A549 (cell line): ENCODE measurements around the gene DAZAP1. TPM values are rescaled to one million over a fixed set of nuclear protein-coding genes. Genes with fewer than 3 reads are reported as not detected.

ENCODE experiments used
- ATAC-seq, 2 experiments: fragments of 200-7000 bp in 1 of 2; fragments of >200 bp in 1 of 2; cut with Nextera tagmentation in 1 of 2; cut with Tn5 transposase in 1 of 2; 3 replicates each; pipeline versions ENCODE4 v1.8.0 to v1.9.1; 2018 to 2020; ENCODE audit warnings: mild to moderate bottlenecking in 1 of 2, moderate library complexity in 1 of 2
- CTCF ChIA-PET: fragments of 300-600 bp; sonication (Branson Sonifier 250); formaldehyde crosslinking; extraction: SDS; loops from one replicate; lab custom pipeline; 2021; ENCODE audit warnings: antibody characterized with exemption, inconsistent platforms; lab: Yijun Ruan, JAX
- POLR2A ChIA-PET: fragments of 350-600 bp; formaldehyde crosslinking; extraction: SDS; loops from one replicate; lab custom pipeline; 2021; ENCODE audit warnings: antibody characterized with exemption, inconsistent platforms; lab: Yijun Ruan, JAX
- DNase-seq, 2 experiments: peaks; one replicate each; pipeline versions ENCODE4 v3.0.0 to v3.0.0-alpha.2; 2011 to 2016; ENCODE audit warnings: low read depth in 1 of 2, low spot score in 1 of 2
- FAIRE-seq: peaks from 2 replicates; lab custom pipeline; 2011; peaks lifted over from hg19 to GRCh38; lab: Jason Lieb, UNC
- H3K27ac ChIP-seq, 2 experiments: fragments of >200 bp; sonication (Bioruptor Twin); formaldehyde crosslinking; 3 replicates each; pipeline ENCODE4 v1.5.1; 2016 to 2017
- H3K4me1 ChIP-seq: fragments of >200 bp; sonication (Bioruptor Twin); formaldehyde crosslinking; 3 replicates; pipeline ENCODE4 v1.6.1; 2016
- H3K4me2 ChIP-seq: fragments of >200 bp; sonication (Bioruptor Twin); formaldehyde crosslinking; 3 replicates; pipeline ENCODE4 v1.6.1; 2016
- H3K4me3 ChIP-seq: fragments of >200 bp; sonication (Bioruptor Twin); formaldehyde crosslinking; 3 replicates; pipeline ENCODE4 v1.5.1; 2016
- H3K9me3 ChIP-seq: fragments of >200 bp; sonication (Bioruptor Twin); formaldehyde crosslinking; 3 replicates; pipeline ENCODE4 v1.6.1; 2016
- BHLHE40 ChIP-seq: IDR thresholded peaks from 2 replicates; pipeline ENCODE4 v1.6.1; 2012; ENCODE audit warnings: low read depth, low read length, inconsistent platforms
- CBX2 ChIP-seq: fragments of 200-600 bp; sonication (generic); IDR thresholded peaks from 2 replicates; pipeline ENCODE4 v1.6.1; 2016; ENCODE audit warnings: low read depth, mild to moderate bottlenecking, borderline replicate concordance
- CHD2 ChIP-seq: fragments of 150-350 bp; IDR thresholded peaks from 2 replicates; pipeline ENCODE4 v1.6.1; 2014; ENCODE audit warnings: low read length; ENCODE audit not compliant: partially characterized antibody
- CHD4 ChIP-seq: fragments of 200-600 bp; sonication (generic); IDR thresholded peaks from 2 replicates; pipeline ENCODE4 v1.6.1; 2016; ENCODE audit warnings: antibody characterized with exemption, mild to moderate bottlenecking, borderline replicate concordance
- EHF ChIP-seq: fragments of 250-450 bp; sonication (Bioruptor Pico); IDR thresholded peaks from 2 replicates; pipeline ENCODE4 v1.5.0; 2020; ENCODE audit warnings: mild to moderate bottlenecking
- EHMT2 ChIP-seq: fragments of 200-600 bp; sonication (generic); IDR thresholded peaks from 2 replicates; pipeline ENCODE4 v1.6.1; 2016; ENCODE audit warnings: antibody characterized with exemption, low read depth, mild to moderate bottlenecking, moderate library complexity
- EP300 ChIP-seq, 2 experiments: fragments of >200 bp; sonication (Bioruptor Twin); formaldehyde crosslinking; IDR thresholded peaks; 2 replicates in 1 of 2; 3 replicates in 1 of 2; pipeline ENCODE4 v1.6.1; 2016 to 2017
- ESRRA ChIP-seq: fragments of 150-350 bp; IDR thresholded peaks from 2 replicates; pipeline ENCODE4 v1.6.1; 2014; ENCODE audit warnings: mild to moderate bottlenecking, low read length, borderline replicate concordance
- FOSB ChIP-seq: fragments of 250-450 bp; sonication (Bioruptor Pico); IDR thresholded peaks from 2 replicates; pipeline ENCODE4 v1.5.0; 2020; ENCODE audit warnings: mild to moderate bottlenecking, moderate library complexity
- GATA3 ChIP-seq: IDR thresholded peaks from 2 replicates; pipeline ENCODE4 v1.6.1; 2012; ENCODE audit warnings: borderline replicate concordance
- HEYL ChIP-seq: fragments of 250-450 bp; sonication (Bioruptor Pico); IDR thresholded peaks from 2 replicates; pipeline ENCODE4 v1.8.0; 2021; ENCODE audit warnings: mild to moderate bottlenecking, moderate library complexity
- JUNB ChIP-seq: fragments of >200 bp; sonication (Bioruptor Twin); formaldehyde crosslinking; IDR thresholded peaks from 2 replicates; pipeline ENCODE4 v1.6.1; 2016
- MAZ ChIP-seq: fragments of 150-350 bp; IDR thresholded peaks from 2 replicates; pipeline ENCODE4 v1.6.1; 2014; ENCODE audit warnings: antibody characterized with exemption, low read depth, low read length, borderline replicate concordance
- MYC ChIP-seq: IDR thresholded peaks from 2 replicates; pipeline ENCODE4 v1.6.1; 2012; ENCODE audit warnings: mild to moderate bottlenecking, inconsistent platforms, low read length, improper control_type of control experiment, borderline replicate concordance
- NPAS2 ChIP-seq: fragments of 250-450 bp; sonication (Bioruptor Pico); IDR thresholded peaks from 2 replicates; pipeline ENCODE4 v1.8.0; 2022; ENCODE audit warnings: mild to moderate bottlenecking, moderate library complexity, borderline replicate concordance
- NR3C1 ChIP-seq: fragments of >200 bp; sonication (Bioruptor Twin); formaldehyde crosslinking; IDR thresholded peaks from 3 replicates; pipeline ENCODE4 v1.6.1; 2017
- PHF8 ChIP-seq: fragments of 200-600 bp; sonication (generic); IDR thresholded peaks from 2 replicates; pipeline ENCODE4 v1.6.1; 2016; ENCODE audit warnings: low read depth, mild to moderate bottlenecking, antibody characterized with exemption, moderate library complexity, borderline replicate concordance
- RAD21 ChIP-seq, 2 experiments: fragments of >200 bp in 1 of 2; sonication (Bioruptor Twin) in 1 of 2; formaldehyde crosslinking in 1 of 2; IDR thresholded peaks in 1 of 2; conservative IDR thresholded peaks in 1 of 2; 2 replicates in 1 of 2; 3 replicates in 1 of 2; pipeline ENCODE4 v1.6.1; 2012 to 2018; ENCODE audit warnings: inconsistent platforms in 1 of 2
- RARB ChIP-seq: fragments of 250-450 bp; sonication (Bioruptor Pico); IDR thresholded peaks from 2 replicates; pipeline ENCODE4 v1.8.0; 2021; ENCODE audit warnings: mild to moderate bottlenecking, moderate library complexity
- RCOR1 ChIP-seq: fragments of 150-350 bp; IDR thresholded peaks from 2 replicates; pipeline ENCODE4 v1.6.1; 2014; ENCODE audit warnings: antibody characterized with exemption, low read length, low read depth
- RFX5 ChIP-seq: fragments of 450-650 bp; IDR thresholded peaks from 2 replicates; pipeline ENCODE4 v1.7.1; 2014; ENCODE audit warnings: antibody characterized with exemption, mild to moderate bottlenecking, moderate library complexity
- SMC3 ChIP-seq: fragments of >200 bp; sonication (Bioruptor Twin); formaldehyde crosslinking; IDR thresholded peaks from 3 replicates; pipeline ENCODE4 v1.6.1; 2018; ENCODE audit warnings: inconsistent platforms
- ZFP36 ChIP-seq: fragments of 450-650 bp; IDR thresholded peaks from 2 replicates; pipeline ENCODE4 v1.6.1; 2014; ENCODE audit warnings: borderline replicate concordance; ENCODE audit not compliant: partially characterized antibody
- ZNF302 ChIP-seq: fragments of 250-450 bp; sonication (Bioruptor Pico); IDR thresholded peaks from 2 replicates; pipeline ENCODE4 v1.9.0; 2021; ENCODE audit warnings: inconsistent platforms, mild to moderate bottlenecking, moderate library complexity
- WGBS: methylation state at CpG from one replicate; pipeline ENCODE4 v1.1.6; 2017; ENCODE audit errors: missing lambda C conversion rate; 5-methylcytosine and 5-hydroxymethylcytosine counted together
- polyA plus RNA-seq, 4 experiments: library from polyadenylated mRNA; depleted of rRNA in 3 of 4; stranded (reverse); fragments of >200 nt; fragmentation: RNase III in 1 of 4; extraction: RNeasy Plus Mini Kit Qiagen cat#74134 plus additional on column Dnase treatment in 1 of 4; gene quantifications; 2 replicates in 3 of 4; 3 replicates in 1 of 4; pipeline ENCODE4 v1.2.3, GENCODE V29; 2011 to 2017
- TF ChIP-seq, protein P1 (sequence below): fragments of >200 bp; sonication (Bioruptor Twin); formaldehyde crosslinking; IDR thresholded peaks from 3 replicates; pipeline ENCODE4 v1.5.1; 2016
- TF ChIP-seq, protein P2 (sequence below): fragments of 150-350 bp; IDR thresholded peaks from 2 replicates; pipeline ENCODE4 v1.6.1; 2014; ENCODE audit warnings: low read depth, mild to moderate bottlenecking, low read length
- TF ChIP-seq, protein P3 (sequence below): IDR thresholded peaks from 2 replicates; pipeline ENCODE4 v1.6.1; 2012

The DAZAP1 gene
- polyA plus RNA-seq, 2 of the 4 experiments (the other 2 are of a cell fraction): 58.9 to 86.3 TPM

DNA sequence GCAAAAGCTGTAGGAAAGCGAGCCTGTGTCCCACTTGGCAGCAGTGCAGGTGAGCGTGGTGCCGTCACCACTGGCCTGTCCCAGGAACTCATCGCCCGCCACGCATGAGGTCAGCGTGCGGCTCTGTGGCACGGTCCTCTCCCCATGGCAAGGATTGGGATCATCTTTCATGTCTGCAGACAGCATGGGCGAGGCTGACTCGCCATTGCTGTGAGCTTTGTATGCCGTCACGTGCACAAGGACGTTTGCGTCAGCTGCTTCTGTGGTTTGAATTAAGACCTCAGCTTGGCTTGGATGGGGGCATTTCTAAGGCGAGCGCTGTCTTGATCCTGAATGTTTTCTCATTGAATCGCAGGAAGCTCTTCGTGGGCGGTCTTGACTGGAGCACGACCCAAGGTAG is 9.8 kb downstream of the DAZAP1 start:
- ATAC-seq (no peak), DNase-seq (no peak)
- Histone ChIP-seq H3K9me3 (no peaks in the 10 kb centered on the region), H3K4me2 (no peak overlapping the region), H3K4me3 (no peak overlapping the region)
- POLR2A ChIA-PET: no interaction called here
- CTCF ChIA-PET: interaction anchor here (1.2 kb wide), 2 partner anchors 18 to 27 kb away, joined by 3 to 4 read pairs; no protein-coding TSS in a partner anchor
- 91% methylated on average over 10 of the region's 21 CpGs for WGBS
- TF ChIP-seq BHLHE40 (no peak), PHF8 (no peak), CHD4 (no peak), RARB (CRISPR knock-in tag) (no peak), ESRRA (no peak), NR3C1 (no peak), NPAS2 (CRISPR knock-in tag) (no peak), SMC3 (no peak), MYC (no peak), RAD21 (conservative IDR thresholded peaks at IDR 0.05 in 1 of 2, IDR thresholded peaks at IDR 0.05 in 1 of 2) (no peak), ZFP36 (no peak)
- TF ChIP-seq, protein P1, sequence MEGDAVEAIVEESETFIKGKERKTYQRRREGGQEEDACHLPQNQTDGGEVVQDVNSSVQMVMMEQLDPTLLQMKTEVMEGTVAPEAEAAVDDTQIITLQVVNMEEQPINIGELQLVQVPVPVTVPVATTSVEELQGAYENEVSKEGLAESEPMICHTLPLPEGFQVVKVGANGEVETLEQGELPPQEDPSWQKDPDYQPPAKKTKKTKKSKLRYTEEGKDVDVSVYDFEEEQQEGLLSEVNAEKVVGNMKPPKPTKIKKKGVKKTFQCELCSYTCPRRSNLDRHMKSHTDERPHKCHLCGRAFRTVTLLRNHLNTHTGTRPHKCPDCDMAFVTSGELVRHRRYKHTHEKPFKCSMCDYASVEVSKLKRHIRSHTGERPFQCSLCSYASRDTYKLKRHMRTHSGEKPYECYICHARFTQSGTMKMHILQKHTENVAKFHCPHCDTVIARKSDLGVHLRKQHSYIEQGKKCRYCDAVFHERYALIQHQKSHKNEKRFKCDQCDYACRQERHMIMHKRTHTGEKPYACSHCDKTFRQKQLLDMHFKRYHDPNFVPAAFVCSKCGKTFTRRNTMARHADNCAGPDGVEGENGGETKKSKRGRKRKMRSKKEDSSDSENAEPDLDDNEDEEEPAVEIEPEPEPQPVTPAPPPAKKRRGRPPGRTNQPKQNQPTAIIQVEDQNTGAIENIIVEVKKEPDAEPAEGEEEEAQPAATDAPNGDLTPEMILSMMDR: no peak
- TF ChIP-seq, protein P2, sequence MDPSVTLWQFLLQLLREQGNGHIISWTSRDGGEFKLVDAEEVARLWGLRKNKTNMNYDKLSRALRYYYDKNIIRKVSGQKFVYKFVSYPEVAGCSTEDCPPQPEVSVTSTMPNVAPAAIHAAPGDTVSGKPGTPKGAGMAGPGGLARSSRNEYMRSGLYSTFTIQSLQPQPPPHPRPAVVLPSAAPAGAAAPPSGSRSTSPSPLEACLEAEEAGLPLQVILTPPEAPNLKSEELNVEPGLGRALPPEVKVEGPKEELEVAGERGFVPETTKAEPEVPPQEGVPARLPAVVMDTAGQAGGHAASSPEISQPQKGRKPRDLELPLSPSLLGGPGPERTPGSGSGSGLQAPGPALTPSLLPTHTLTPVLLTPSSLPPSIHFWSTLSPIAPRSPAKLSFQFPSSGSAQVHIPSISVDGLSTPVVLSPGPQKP: no peak
- TF ChIP-seq, protein P3, sequence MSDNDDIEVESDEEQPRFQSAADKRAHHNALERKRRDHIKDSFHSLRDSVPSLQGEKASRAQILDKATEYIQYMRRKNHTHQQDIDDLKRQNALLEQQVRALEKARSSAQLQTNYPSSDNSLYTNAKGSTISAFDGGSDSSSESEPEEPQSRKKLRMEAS: no peak
- TF ChIP-seq, all 56 proteins: peak for 0
- FAIRE-seq: no peak
- Histone ChIP-seq H3K27ac (no peak overlapping the region), H3K4me1 (peaks cover 10% of the 10 kb centered on the region)

DNA sequence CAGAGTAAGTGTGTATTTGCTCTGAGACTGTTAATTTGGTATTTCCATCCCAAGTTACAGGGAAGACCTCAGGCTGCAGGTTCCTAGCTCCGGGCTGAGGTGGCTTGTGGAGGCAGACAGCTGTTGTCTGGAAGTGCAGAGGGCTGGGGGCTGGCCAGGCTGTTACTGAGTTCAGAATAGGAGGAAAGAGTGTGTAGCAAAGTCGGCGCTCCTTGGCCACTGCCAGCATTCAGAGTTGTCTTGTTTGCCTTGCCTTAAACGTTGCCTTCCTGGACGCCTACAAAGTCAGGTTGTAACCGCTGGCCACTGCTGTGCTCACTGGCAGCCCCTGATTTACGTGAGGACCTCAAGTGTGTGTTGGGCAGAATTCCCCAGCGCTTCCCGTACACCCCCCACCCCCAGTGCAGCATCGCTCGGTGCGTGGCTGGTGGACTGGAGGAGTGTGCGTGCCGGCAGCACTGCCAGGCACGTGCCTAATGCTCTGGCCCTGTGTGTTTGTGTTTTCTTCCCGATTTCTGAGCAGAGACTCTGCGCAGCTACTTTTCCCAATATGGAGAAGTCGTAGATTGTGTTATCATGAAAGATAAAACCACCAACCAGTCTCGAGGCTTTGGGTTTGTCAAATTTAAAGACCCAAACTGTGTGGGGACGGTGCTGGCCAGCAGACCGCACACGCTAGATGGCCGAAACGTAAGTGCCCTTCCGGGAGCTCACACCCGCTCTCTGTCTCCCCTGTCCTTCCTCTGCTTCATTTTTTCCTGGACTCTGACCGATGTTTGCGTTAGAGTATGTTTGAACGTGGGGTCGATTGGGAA is 10.5 kb downstream of the DAZAP1 start:
- FAIRE-seq: no peak
- DNase-seq: no peak
- no peak for TF ChIP-seq GATA3
- no peak for TF ChIP-seq EHMT2
- no peak for TF ChIP-seq SMC3
- TF ChIP-seq FOSB (CRISPR knock-in tag): no peak
- no peak for TF ChIP-seq RFX5
- TF ChIP-seq RCOR1: no peak
- TF ChIP-seq CBX2: no peak
- TF ChIP-seq BHLHE40: no peak
- no peak for TF ChIP-seq HEYL (CRISPR knock-in tag)
- TF ChIP-seq, protein P1: no peak
- TF ChIP-seq ESRRA: no peak
- TF ChIP-seq NR3C1: no peak
- no peak for TF ChIP-seq CHD2
- TF ChIP-seq EP300 (IDR thresholded peaks at IDR 0.05): no peak
- no peak for TF ChIP-seq JUNB
- TF ChIP-seq MAZ: no peak
- TF ChIP-seq NPAS2 (CRISPR knock-in tag): no peak
- TF ChIP-seq EHF (CRISPR knock-in tag): no peak
- no peak for TF ChIP-seq ZNF302 (CRISPR knock-in tag)
- TF ChIP-seq, all 56 proteins: peak for 0
- WGBS: 91% methylated on average over 30 of the region's 30 CpGs
- ChIA-PET POLR2A (no interaction called here), CTCF (interaction anchor here (1.2 to 1.7 kb wide), 2 partner anchors 17 to 28 kb away, joined by 4 read pairs; no protein-coding TSS in a partner anchor)
- no peak overlapping the region for H3K4me3 ChIP-seq
- no peak overlapping the region for H3K4me2 ChIP-seq
- no peak for ATAC-seq
- H3K27ac ChIP-seq: no peak overlapping the region
- H3K9me3 ChIP-seq: no peaks in the 10 kb centered on the region
- H3K4me1 ChIP-seq: peaks cover 10% of the 10 kb centered on the region
